WTC11 (cell line): ENCODE measurements around the gene NXF1.

Experiments
- NR3C1 ChIP-seq: sonication (generic); formaldehyde crosslinking; conservative IDR thresholded peaks from 2 replicates; pipeline ENCODE4 v1.8.1; 2023; ENCODE audit warnings: low read depth, mild to moderate bottlenecking, missing genetic modification reagents
- USF2 ChIP-seq: sonication (generic); formaldehyde crosslinking; IDR thresholded peaks from 2 replicates; pipeline ENCODE4 v1.8.1; 2023; ENCODE audit warnings: mild to moderate bottlenecking, missing genetic modification reagents, moderate library complexity
- ZNF416 ChIP-seq: fragments of 250-450 bp; sonication (Bioruptor Pico); IDR thresholded peaks from 2 replicates; pipeline ENCODE4 v1.9.0; 2021; ENCODE audit warnings: mild to moderate bottlenecking, inconsistent platforms
- TF ChIP-seq, protein P1 (sequence below): fragments of 200-600 bp; IDR thresholded peaks from 2 replicates; pipeline ENCODE4 v1.8.0; 2022; ENCODE audit warnings: antibody characterized with exemption

GRCh38 chr11:62775646-62776045 lies 29.6 kb downstream of the NXF1 start:
- TF ChIP-seq USF2 (CRISPR knock-in tag), result no peak
- TF ChIP-seq, protein P1, sequence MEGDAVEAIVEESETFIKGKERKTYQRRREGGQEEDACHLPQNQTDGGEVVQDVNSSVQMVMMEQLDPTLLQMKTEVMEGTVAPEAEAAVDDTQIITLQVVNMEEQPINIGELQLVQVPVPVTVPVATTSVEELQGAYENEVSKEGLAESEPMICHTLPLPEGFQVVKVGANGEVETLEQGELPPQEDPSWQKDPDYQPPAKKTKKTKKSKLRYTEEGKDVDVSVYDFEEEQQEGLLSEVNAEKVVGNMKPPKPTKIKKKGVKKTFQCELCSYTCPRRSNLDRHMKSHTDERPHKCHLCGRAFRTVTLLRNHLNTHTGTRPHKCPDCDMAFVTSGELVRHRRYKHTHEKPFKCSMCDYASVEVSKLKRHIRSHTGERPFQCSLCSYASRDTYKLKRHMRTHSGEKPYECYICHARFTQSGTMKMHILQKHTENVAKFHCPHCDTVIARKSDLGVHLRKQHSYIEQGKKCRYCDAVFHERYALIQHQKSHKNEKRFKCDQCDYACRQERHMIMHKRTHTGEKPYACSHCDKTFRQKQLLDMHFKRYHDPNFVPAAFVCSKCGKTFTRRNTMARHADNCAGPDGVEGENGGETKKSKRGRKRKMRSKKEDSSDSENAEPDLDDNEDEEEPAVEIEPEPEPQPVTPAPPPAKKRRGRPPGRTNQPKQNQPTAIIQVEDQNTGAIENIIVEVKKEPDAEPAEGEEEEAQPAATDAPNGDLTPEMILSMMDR, result no peak
- TF ChIP-seq NR3C1, result no peak
- TF ChIP-seq ZNF416, result no peak
